Measurements from ENCODE around the gene GNLY.

The GNLY gene

GRCh38 chr2:85724731-85725181 lies 30.6 kb downstream of the GNLY start:
- Histone ChIP-seq H3K4me3 (ENCODE audit: low read length) (no peak overlapping the region), H3K27ac (ENCODE audit: low read length) (no peak overlapping the region), H3K9ac (ENCODE audit: low read length) (no peak overlapping the region), H3K9me3 (ENCODE audit: control insufficient read depth, low read depth, low read length) (no peaks in the 10 kb centered on the region), H3K4me1 (ENCODE audit: control insufficient read depth, low read depth, low read length) (no peaks in the 10 kb centered on the region), H3K36me3 (ENCODE audit: control insufficient read depth, low read depth, low read length) (no peaks in the 10 kb centered on the region), H3K27me3 (ENCODE audit: control insufficient read depth, insufficient read depth, low read length) (no peaks in the 10 kb centered on the region)

- Histone ChIP-seq H3K9ac (ENCODE audit: low read length) (no peak overlapping the region), H3K9me3 (ENCODE audit: control insufficient read depth, low read depth, low read length) (no peaks in the 10 kb centered on the region), H3K27ac (ENCODE audit: low read length) (no peak overlapping the region), H3K36me3 (ENCODE audit: control insufficient read depth, low read depth, low read length) (no peaks in the 10 kb centered on the region), H3K4me1 (ENCODE audit: control insufficient read depth, low read depth, low read length) (no peaks in the 10 kb centered on the region), H3K4me3 (ENCODE audit: low read length) (no peak overlapping the region), H3K27me3 (ENCODE audit: control insufficient read depth, insufficient read depth, low read length) (no peaks in the 10 kb centered on the region)
Observed at GRCh38 chr2:85725451-85725850, 31.3 kb downstream of the GNLY start.

GRCh38 chr2:85727798-85728197 lies 33.6 kb downstream of the GNLY start:
- no peaks in the 10 kb centered on the region for H3K36me3 ChIP-seq (ENCODE audit: control insufficient read depth, low read depth, low read length)
- H3K4me3 ChIP-seq (ENCODE audit: low read length) = no peak overlapping the region
- no peaks in the 10 kb centered on the region for H3K4me1 ChIP-seq (ENCODE audit: control insufficient read depth, low read depth, low read length)

GRCh38 chr2:85728342-85728741 lies 34.2 kb downstream of the GNLY start:
- H3K27ac ChIP-seq (ENCODE audit: low read length) = no peak overlapping the region
- H3K27me3 ChIP-seq (ENCODE audit: control insufficient read depth, insufficient read depth, low read length) = no peaks in the 10 kb centered on the region
- H3K4me3 ChIP-seq (ENCODE audit: low read length) = no peak overlapping the region
- no peaks in the 10 kb centered on the region for H3K36me3 ChIP-seq (ENCODE audit: control insufficient read depth, low read depth, low read length)
- no peak overlapping the region for H3K9ac ChIP-seq (ENCODE audit: low read length)
- no peaks in the 10 kb centered on the region for H3K4me1 ChIP-seq (ENCODE audit: control insufficient read depth, low read depth, low read length)
- no peaks in the 10 kb centered on the region for H3K9me3 ChIP-seq (ENCODE audit: control insufficient read depth, low read depth, low read length)

More at GRCh38 chr2:85727798-85728197, 33.6 kb downstream of the GNLY start:
- Histone ChIP-seq H3K9ac (ENCODE audit: low read length) (no peak overlapping the region), H3K27ac (ENCODE audit: low read length) (no peak overlapping the region), H3K9me3 (ENCODE audit: control insufficient read depth, low read depth, low read length) (no peaks in the 10 kb centered on the region), H3K27me3 (ENCODE audit: control insufficient read depth, insufficient read depth, low read length) (no peaks in the 10 kb centered on the region)

GRCh38 chr2:85728883-85729824 lies 35.0 kb downstream of the GNLY start:
- Histone ChIP-seq H3K4me3 (ENCODE audit: low read length) (no peak overlapping the region), H3K9ac (ENCODE audit: low read length) (no peak overlapping the region), H3K27ac (ENCODE audit: low read length) (no peak overlapping the region), H3K9me3 (ENCODE audit: control insufficient read depth, low read depth, low read length) (no peaks in the 10 kb centered on the region), H3K27me3 (ENCODE audit: control insufficient read depth, insufficient read depth, low read length) (no peaks in the 10 kb centered on the region), H3K36me3 (ENCODE audit: control insufficient read depth, low read depth, low read length) (no peaks in the 10 kb centered on the region), H3K4me1 (ENCODE audit: control insufficient read depth, low read depth, low read length) (no peaks in the 10 kb centered on the region)

GRCh38 chr2:85729825-85730510 lies 35.8 kb downstream of the GNLY start:
- no peak overlapping the region for H3K9ac ChIP-seq (ENCODE audit: low read length)
- no peaks in the 10 kb centered on the region for H3K27me3 ChIP-seq (ENCODE audit: control insufficient read depth, insufficient read depth, low read length)
- H3K4me3 ChIP-seq (ENCODE audit: low read length) = no peak overlapping the region
- no peaks in the 10 kb centered on the region for H3K36me3 ChIP-seq (ENCODE audit: control insufficient read depth, low read depth, low read length)
- no peaks in the 10 kb centered on the region for H3K9me3 ChIP-seq (ENCODE audit: control insufficient read depth, low read depth, low read length)
- no peaks in the 10 kb centered on the region for H3K4me1 ChIP-seq (ENCODE audit: control insufficient read depth, low read depth, low read length)
- H3K27ac ChIP-seq (ENCODE audit: low read length) = no peak overlapping the region

- Histone ChIP-seq H3K4me3 (ENCODE audit: low read length) (no peak overlapping the region), H3K36me3 (ENCODE audit: control insufficient read depth, low read depth, low read length) (no peaks in the 10 kb centered on the region), H3K9ac (ENCODE audit: low read length) (no peak overlapping the region), H3K4me1 (ENCODE audit: control insufficient read depth, low read depth, low read length) (no peaks in the 10 kb centered on the region), H3K27ac (ENCODE audit: low read length) (no peak overlapping the region), H3K27me3 (ENCODE audit: control insufficient read depth, insufficient read depth, low read length) (no peaks in the 10 kb centered on the region), H3K9me3 (ENCODE audit: control insufficient read depth, low read depth, low read length) (no peaks in the 10 kb centered on the region)
Observed at GRCh38 chr2:85730686-85731230, 36.6 kb downstream of the GNLY start.

- H3K4me1 ChIP-seq (ENCODE audit: control insufficient read depth, low read depth, low read length) = no peaks in the 10 kb centered on the region
- H3K27ac ChIP-seq (ENCODE audit: low read length) = no peak overlapping the region
- H3K4me3 ChIP-seq (ENCODE audit: low read length) = no peak overlapping the region
- no peaks in the 10 kb centered on the region for H3K9me3 ChIP-seq (ENCODE audit: control insufficient read depth, low read depth, low read length)
- no peaks in the 10 kb centered on the region for H3K27me3 ChIP-seq (ENCODE audit: control insufficient read depth, insufficient read depth, low read length)
- H3K36me3 ChIP-seq (ENCODE audit: control insufficient read depth, low read depth, low read length) = no peaks in the 10 kb centered on the region
- no peak overlapping the region for H3K9ac ChIP-seq (ENCODE audit: low read length)
Observed at GRCh38 chr2:85731606-85732005, 37.4 kb downstream of the GNLY start.

- no peaks in the 10 kb centered on the region for H3K4me1 ChIP-seq (ENCODE audit: control insufficient read depth, low read depth, low read length)
- no peaks in the 10 kb centered on the region for H3K36me3 ChIP-seq (ENCODE audit: control insufficient read depth, low read depth, low read length)
- no peak overlapping the region for H3K4me3 ChIP-seq (ENCODE audit: low read length)
- no peaks in the 10 kb centered on the region for H3K9me3 ChIP-seq (ENCODE audit: control insufficient read depth, low read depth, low read length)
- no peak overlapping the region for H3K27ac ChIP-seq (ENCODE audit: low read length)
- H3K9ac ChIP-seq (ENCODE audit: low read length) = no peak overlapping the region
- H3K27me3 ChIP-seq (ENCODE audit: control insufficient read depth, insufficient read depth, low read length) = no peaks in the 10 kb centered on the region
Observed at GRCh38 chr2:85732467-85733120, 38.4 kb downstream of the GNLY start.

- Histone ChIP-seq H3K9me3 (ENCODE audit: control insufficient read depth, low read depth, low read length) (no peaks in the 10 kb centered on the region), H3K4me3 (ENCODE audit: low read length) (no peak overlapping the region), H3K4me1 (ENCODE audit: control insufficient read depth, low read depth, low read length) (no peaks in the 10 kb centered on the region), H3K36me3 (ENCODE audit: control insufficient read depth, low read depth, low read length) (no peaks in the 10 kb centered on the region), H3K9ac (ENCODE audit: low read length) (no peak overlapping the region), H3K27me3 (ENCODE audit: control insufficient read depth, insufficient read depth, low read length) (no peaks in the 10 kb centered on the region), H3K27ac (ENCODE audit: low read length) (no peak overlapping the region)
Observed at GRCh38 chr2:85733121-85733960, 39.2 kb downstream of the GNLY start.
